K562 (cell line): ENCODE measurements around the gene AKAP6. TPM values are rescaled to one million over a fixed set of nuclear protein-coding genes. Genes with fewer than 3 reads are reported as not detected.

Source experiments
- ATAC-seq: fragments of 200-7000 bp; cut with Tn5 transposase; 3 replicates; pipeline ENCODE4 v1.9.1; 2020; ENCODE audit warnings: moderate library complexity
- BruUV-seq: library from RNA; stranded (reverse); fragments of 400-500 nt; replicated peaks from 2 replicates; lab custom pipeline; 2021; lab: Mats Ljungman, UMichigan
- CTCF ChIA-PET: fragments of 300-600 bp; formaldehyde crosslinking; extraction: SDS; loops from one replicate; lab custom pipeline; 2021; ENCODE audit warnings: low intra/inter-chr PET ratio; lab: Yijun Ruan, JAX
- POLR2A ChIA-PET: fragments of 300-600, 350-650 bp; sonication (Branson Sonifier 250); formaldehyde crosslinking; extraction: SDS; loops from one replicate; lab custom pipeline; 2021; ENCODE audit warnings: antibody characterized with exemption, inconsistent platforms; lab: Yijun Ruan, JAX
- DNase-seq, 4 experiments: peaks; one replicate each; pipeline versions ENCODE4 v3.0.0 to v3.0.0-alpha.2; 2011 to 2018; ENCODE audit warnings: low spot score in 3 of 4, mixed read lengths in 3 of 4; ENCODE audit errors: extremely low read depth in 1 of 4
- FAIRE-seq: peaks from 2 replicates; lab custom pipeline; 2011; peaks lifted over from hg19 to GRCh38; lab: Jason Lieb, UNC
- H2AFZ ChIP-seq: 2 replicates; pipeline ENCODE4 v1.6.0; 2011; ENCODE audit warnings: low read depth, low read length, control low read depth, inconsistent platforms
- H3K27ac ChIP-seq: fragments of 200-600 bp; 3 replicates; pipeline ENCODE4 v1.8.0; 2011; ENCODE audit warnings: low read depth, mild to moderate bottlenecking, control low read depth, inconsistent platforms, low read length, moderate library complexity, mixed read lengths; ENCODE audit errors: extremely low read depth
- H3K27me3 ChIP-seq, 2 experiments: fragments of 300-600 bp in 1 of 2; 2 replicates in 1 of 2; 3 replicates in 1 of 2; pipeline versions ENCODE4 v1.6.0 to v1.8.0; 2011; ENCODE audit warnings: inconsistent platforms in 2 of 2, low read length in 2 of 2, mild to moderate bottlenecking in 1 of 2, mixed read lengths in 1 of 2, moderate library complexity in 1 of 2; ENCODE audit not compliant: control insufficient read depth in 2 of 2, insufficient read depth in 2 of 2
- H3K36me3 ChIP-seq: fragments of 300-600 bp; 3 replicates; pipeline ENCODE4 v1.8.0; 2011; ENCODE audit warnings: mild to moderate bottlenecking, low read length, inconsistent platforms; ENCODE audit not compliant: control insufficient read depth, insufficient read depth
- H3K4me1 ChIP-seq, 2 experiments: fragments of 200-600 bp in 1 of 2; replicated peaks in 1 of 2; 2 replicates in 1 of 2; 3 replicates in 1 of 2; pipeline versions ENCODE4 v1.5.1 to v1.8.0; 2011; ENCODE audit warnings: inconsistent platforms in 2 of 2, low read length in 2 of 2, mild to moderate bottlenecking in 1 of 2, mixed read lengths in 1 of 2, moderate library complexity in 1 of 2; ENCODE audit not compliant: control insufficient read depth in 2 of 2, insufficient read depth in 2 of 2
- H3K4me2 ChIP-seq: 2 replicates; pipeline ENCODE4 v1.6.1; 2011; ENCODE audit warnings: low read length, control low read depth, inconsistent platforms, mixed read lengths; ENCODE audit not compliant: insufficient read depth
- H3K4me3 ChIP-seq: fragments of 200-600 bp; sonication (generic), shearing (Covaris generic); 2 replicates; pipeline ENCODE4 v1.5.1; 2016; ENCODE audit warnings: control low read depth, inconsistent platforms
- H3K79me2 ChIP-seq: fragments of 200-600 bp; 3 replicates; pipeline ENCODE4 v1.8.0; 2011; ENCODE audit warnings: low read length, inconsistent platforms; ENCODE audit not compliant: control insufficient read depth, insufficient read depth
- H3K9ac ChIP-seq, 2 experiments: 2 replicates each; pipeline versions ENCODE4 v1.6.0 to v1.6.1; 2011; ENCODE audit warnings: low read depth in 2 of 2, low read length in 2 of 2, control low read depth in 1 of 2, inconsistent platforms in 1 of 2, mild to moderate bottlenecking in 1 of 2, mixed read lengths in 1 of 2; ENCODE audit not compliant: insufficient read depth in 1 of 2
- H3K9me1 ChIP-seq: one replicate; pipeline ENCODE4 v1.6.0; 2011; ENCODE audit warnings: inconsistent platforms, mild to moderate bottlenecking, low read length, moderate library complexity; ENCODE audit not compliant: control insufficient read depth, insufficient read depth
- H3K9me3 ChIP-seq: replicated peaks from 2 replicates; pipeline ENCODE4 v1.5.1; 2011; ENCODE audit warnings: low read depth, low read length, inconsistent platforms; ENCODE audit not compliant: control insufficient read depth, insufficient read depth
- H4K20me1 ChIP-seq: replicated peaks from 2 replicates; pipeline ENCODE4 v1.6.1; 2011; ENCODE audit warnings: low read length, inconsistent platforms, mixed read lengths; ENCODE audit not compliant: control insufficient read depth, insufficient read depth
- BACH1 ChIP-seq: fragments of 200-800 bp; sonication (Bioruptor generic); IDR thresholded peaks from 2 replicates; pipeline ENCODE4 v1.6.1; 2016; ENCODE audit warnings: missing genetic modification characterization, missing compliant biosample characterization
- CBX2 ChIP-seq: fragments of 200-600 bp; sonication (generic); IDR thresholded peaks from one replicate; pipeline ENCODE4 v1.6.1; 2012; ENCODE audit warnings: mild to moderate bottlenecking, low read length, inconsistent platforms; ENCODE audit not compliant: insufficient read depth, poor library complexity, severe bottlenecking
- FOS ChIP-seq: IDR thresholded peaks from 3 replicates; pipeline ENCODE4 v1.6.1; 2011; ENCODE audit not compliant: insufficient read length; ENCODE audit errors: extremely low read depth
- PTBP1 ChIP-seq: fragments of 200-400 bp; formaldehyde crosslinking; IDR thresholded peaks from 2 replicates; pipeline ENCODE4 v1.6.1; 2017; ENCODE audit warnings: low read depth, low read length
- ZNF12 ChIP-seq: sonication (generic); formaldehyde crosslinking; IDR thresholded peaks from 2 replicates; pipeline ENCODE4 v1.4.0; 2020; ENCODE audit warnings: mild to moderate bottlenecking, missing genetic modification reagents
- ZSCAN29 ChIP-seq: fragments of 450-650 bp; IDR thresholded peaks from 2 replicates; pipeline ENCODE4 v1.6.1; 2017
- WGBS: fragments of 100-300 bp; shearing (Covaris generic); methylation state at CpG from one replicate; pipeline ENCODE4 v1.1.6; 2016; ENCODE audit warnings: low coverage, mixed read lengths; ENCODE audit not compliant: insufficient coverage; ENCODE audit errors: missing lambda C conversion rate; 5-methylcytosine and 5-hydroxymethylcytosine counted together
- in situ Hi-C: fragments of 300-500 bp; cut with MboI; formaldehyde crosslinking; loops from 4 replicates; pipeline ENCODE4 v1.15.0; 2018; ENCODE audit warnings: inconsistent platforms, mixed read lengths
- intact Hi-C: fragments of 100-400 bp; cut with micrococcal nuclease; formaldehyde crosslinking; loops from 2 replicates; pipeline ENCODE4 v1.14.2; 2022
- polyA plus RNA-seq, 8 experiments: library from polyadenylated mRNA; depleted of rRNA in 4 of 8; stranded (reverse) in 5 of 8; unstranded in 3 of 8; fragments of >200 nt; fragmentation: Nextera tagmentation in 2 of 8; fragmentation: Illumina TruSeq in 1 of 8; extraction: Ambion mirVana in 2 of 8; extraction: Trizol in 1 of 8; gene quantifications; 2 replicates each; pipeline versions ENCODE4 v1.2.1 to v1.2.3, GENCODE V29; 2011 to 2014; ENCODE audit warnings: inconsistent platforms in 1 of 8, missing spikeins in 1 of 8
- total RNA-seq, 7 experiments: library from RNA; depleted of rRNA in 6 of 7; stranded (reverse); fragments of >200 nt in 6 of 7; fragmentation: Illumina TruSeq in 2 of 7; extraction: Trizol in 2 of 7; gene quantifications; 2 replicates each; pipeline versions ENCODE4 v1.2.1 to v1.2.3, GENCODE V29; 2011 to 2021; ENCODE audit warnings: low replicate concordance in 1 of 7
- TF ChIP-seq, protein P1 (sequence below): fragments of 450-650 bp; IDR thresholded peaks from 2 replicates; pipeline ENCODE4 v1.6.1; 2017; ENCODE audit warnings: antibody characterized with exemption, mild to moderate bottlenecking
- TF ChIP-seq, protein P2 (sequence below): fragments of 450-650 bp; IDR thresholded peaks from 2 replicates; pipeline ENCODE4 v1.6.1; 2016; ENCODE audit warnings: low read depth, mild to moderate bottlenecking, moderate library complexity

Gene AKAP6
- total and polyA plus RNA-seq, 9 of the 15 experiments (the other 6 are each of a cell fraction or from before 2014, with no cell fraction given): 0.03 to 1.7 (median 0.48) TPM

DNA sequence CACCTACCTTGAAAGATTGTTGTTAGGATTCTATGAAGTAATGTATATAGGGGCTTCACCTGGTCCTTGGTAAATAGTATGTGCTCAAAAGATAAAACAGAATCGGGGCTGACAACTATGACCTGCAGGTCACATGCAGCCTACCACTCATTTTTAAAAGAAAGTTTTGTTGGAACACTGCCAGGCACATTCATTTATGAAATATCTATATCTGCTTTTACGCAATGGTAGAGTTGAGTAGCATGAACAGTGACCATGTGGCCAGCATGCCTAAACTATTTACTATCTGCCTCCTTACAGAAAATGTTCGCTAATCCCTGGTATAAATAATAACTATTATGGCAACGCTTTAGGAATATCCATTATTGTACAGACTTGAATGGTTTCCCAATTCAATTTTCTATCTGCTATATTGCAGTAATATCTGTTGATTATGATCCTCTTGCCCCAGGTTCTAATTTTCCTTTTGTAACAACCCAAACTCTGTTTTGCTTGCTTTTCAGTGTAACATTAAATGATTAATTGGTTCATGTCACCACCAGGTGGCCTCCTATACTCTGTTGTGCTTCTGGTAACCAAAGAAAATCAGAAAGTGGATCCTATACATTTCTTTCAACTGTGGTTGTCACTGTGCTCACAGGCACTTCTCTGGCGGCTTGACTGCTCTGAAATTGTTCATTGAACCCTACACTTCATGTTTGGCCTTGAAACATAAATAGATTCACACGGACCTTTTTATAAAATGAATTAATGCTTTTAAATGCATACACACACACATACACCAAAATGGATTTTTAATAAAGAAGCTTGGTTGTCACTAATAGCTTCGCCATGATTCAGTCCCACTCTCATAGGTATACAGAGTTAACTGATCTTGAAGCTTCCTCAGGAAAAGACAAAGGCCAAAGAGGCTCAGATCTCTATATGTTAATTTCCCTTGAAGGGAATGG lies 381.9 kb downstream of the AKAP6 start:
- POLR2A ChIA-PET: no interaction called here
- Histone ChIP-seq H3K27me3 (no peaks in the 10 kb centered on the region; a peak in 1 of 5 replicates), H3K79me2 (no peaks in the 10 kb centered on the region), H3K4me1 (no peaks in the 10 kb centered on the region), H3K36me3 (no peaks in the 10 kb centered on the region), H3K9me3 (no peaks in the 10 kb centered on the region), H3K4me3 (no peak overlapping the region), H3K4me2 (no peak overlapping the region), H4K20me1 (no peaks in the 10 kb centered on the region), H2AFZ (no peak overlapping the region), H3K9ac (no peak overlapping the region), H3K27ac (no peak overlapping the region), H3K9me1 (no peaks in the 10 kb centered on the region)
- intact Hi-C loops: loop anchor here (10.0 kb wide), 1 partner anchor 126 kb away; no protein-coding TSS in a partner anchor
- no TSS peak for BruUV-seq
- in situ Hi-C loops: loop anchor here (10.0 to 25.0 kb wide), 2 partner anchors 1084 to 1601 kb away; no protein-coding TSS in a partner anchor
- CTCF ChIA-PET: interaction anchor here (0.6 kb wide), 1 partner anchor 1614 kb away, joined by 8 read pairs; no protein-coding TSS in a partner anchor
- DNase-seq (peak; percentile 18 to 28 (median 19)), FAIRE-seq (peak; percentile 35), ATAC-seq (0 out of 3 replicates have a peak, but pooled peaks have one; percentile 43)
- WGBS: 0% methylated on average over 7 of the region's 7 CpGs
- TF ChIP-seq ZNF12 (no peak), ZSCAN29 (no peak), FOS (no peak), PTBP1 (no peak), CBX2 (no peak), BACH1 (no peak)
- TF ChIP-seq, protein P1, sequence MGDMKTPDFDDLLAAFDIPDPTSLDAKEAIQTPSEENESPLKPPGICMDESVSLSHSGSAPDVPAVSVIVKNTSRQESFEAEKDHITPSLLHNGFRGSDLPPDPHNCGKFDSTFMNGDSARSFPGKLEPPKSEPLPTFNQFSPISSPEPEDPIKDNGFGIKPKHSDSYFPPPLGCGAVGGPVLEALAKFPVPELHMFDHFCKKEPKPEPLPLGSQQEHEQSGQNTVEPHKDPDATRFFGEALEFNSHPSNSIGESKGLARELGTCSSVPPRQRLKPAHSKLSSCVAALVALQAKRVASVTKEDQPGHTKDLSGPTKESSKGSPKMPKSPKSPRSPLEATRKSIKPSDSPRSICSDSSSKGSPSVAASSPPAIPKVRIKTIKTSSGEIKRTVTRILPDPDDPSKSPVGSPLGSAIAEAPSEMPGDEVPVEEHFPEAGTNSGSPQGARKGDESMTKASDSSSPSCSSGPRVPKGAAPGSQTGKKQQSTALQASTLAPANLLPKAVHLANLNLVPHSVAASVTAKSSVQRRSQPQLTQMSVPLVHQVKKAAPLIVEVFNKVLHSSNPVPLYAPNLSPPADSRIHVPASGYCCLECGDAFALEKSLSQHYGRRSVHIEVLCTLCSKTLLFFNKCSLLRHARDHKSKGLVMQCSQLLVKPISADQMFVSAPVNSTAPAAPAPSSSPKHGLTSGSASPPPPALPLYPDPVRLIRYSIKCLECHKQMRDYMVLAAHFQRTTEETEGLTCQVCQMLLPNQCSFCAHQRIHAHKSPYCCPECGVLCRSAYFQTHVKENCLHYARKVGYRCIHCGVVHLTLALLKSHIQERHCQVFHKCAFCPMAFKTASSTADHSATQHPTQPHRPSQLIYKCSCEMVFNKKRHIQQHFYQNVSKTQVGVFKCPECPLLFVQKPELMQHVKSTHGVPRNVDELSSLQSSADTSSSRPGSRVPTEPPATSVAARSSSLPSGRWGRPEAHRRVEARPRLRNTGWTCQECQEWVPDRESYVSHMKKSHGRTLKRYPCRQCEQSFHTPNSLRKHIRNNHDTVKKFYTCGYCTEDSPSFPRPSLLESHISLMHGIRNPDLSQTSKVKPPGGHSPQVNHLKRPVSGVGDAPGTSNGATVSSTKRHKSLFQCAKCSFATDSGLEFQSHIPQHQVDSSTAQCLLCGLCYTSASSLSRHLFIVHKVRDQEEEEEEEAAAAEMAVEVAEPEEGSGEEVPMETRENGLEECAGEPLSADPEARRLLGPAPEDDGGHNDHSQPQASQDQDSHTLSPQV: no peak
- TF ChIP-seq, protein P2, sequence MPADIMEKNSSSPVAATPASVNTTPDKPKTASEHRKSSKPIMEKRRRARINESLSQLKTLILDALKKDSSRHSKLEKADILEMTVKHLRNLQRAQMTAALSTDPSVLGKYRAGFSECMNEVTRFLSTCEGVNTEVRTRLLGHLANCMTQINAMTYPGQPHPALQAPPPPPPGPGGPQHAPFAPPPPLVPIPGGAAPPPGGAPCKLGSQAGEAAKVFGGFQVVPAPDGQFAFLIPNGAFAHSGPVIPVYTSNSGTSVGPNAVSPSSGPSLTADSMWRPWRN: no peak
